HUDEP-2 (cell line): ENCODE data around the gene TPST2.
A peak's percentile ranks its signal among the peaks of the same experiment; 100 is the strongest.
"Not testable (repeated sequence)": the region's sequence is repeated elsewhere in the genome, so short reads cannot be mapped to it uniquely, and the experiment has no call there.

Experiments used
- DNase-seq, 76 experiments: peaks; one replicate each; lab custom pipeline; 2025; ENCODE audit not compliant: unreplicated experiment in 76 of 76; lab: John Stamatoyannopoulos, UW

The TPST2 gene

DNA sequence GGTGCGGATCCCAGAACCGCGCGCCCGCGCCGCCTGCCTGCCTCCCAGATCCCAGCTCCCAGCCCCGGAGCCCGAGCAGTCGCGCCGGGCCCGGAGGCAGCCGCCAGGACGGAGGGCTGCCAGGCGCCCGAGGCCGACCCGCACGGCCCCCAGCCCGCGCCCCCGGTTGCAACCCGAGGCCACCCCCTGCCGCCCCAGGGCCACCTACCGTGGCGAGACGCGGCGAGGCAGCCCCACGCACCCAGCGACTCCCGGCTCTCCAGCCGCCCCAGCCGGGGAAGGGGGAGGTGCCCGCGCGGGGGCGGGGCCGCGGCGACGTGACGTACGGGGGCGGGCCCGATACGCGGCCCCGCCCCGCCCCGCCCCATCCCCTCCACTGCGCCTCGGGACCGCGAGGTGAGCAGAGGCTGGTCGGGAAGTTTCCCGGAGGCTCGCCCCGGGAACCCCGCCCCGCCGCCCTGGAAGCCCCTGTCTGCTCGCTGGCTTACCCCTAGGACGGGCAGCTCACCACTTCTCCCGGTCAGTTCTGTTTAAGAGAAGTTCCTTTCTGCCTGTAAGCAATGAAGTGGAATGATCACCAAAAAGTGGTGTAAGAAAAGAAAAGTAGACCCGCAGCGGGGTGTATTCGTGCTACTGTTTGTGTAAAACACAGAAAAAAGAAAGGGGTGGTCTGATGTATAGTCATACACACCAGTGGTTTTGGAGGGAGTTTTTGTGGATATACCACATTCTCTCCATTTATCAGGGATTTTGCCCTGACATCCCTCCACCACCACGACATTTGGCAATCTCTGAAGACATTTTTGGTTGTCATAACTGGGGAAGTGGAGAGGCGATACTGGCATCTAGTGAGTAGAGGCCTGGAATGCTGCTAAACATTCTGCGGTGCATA lies at the start of gene TPST2:
Gene TPST2, minus strand, starts transcription at position 288 of the 892 bp plus-strand sequence. CDS start 48,502 bp downstream, outside the sequence.
- DNase-seq: peak in 69 of 76 experiments; percentile 35 to 84 (median 63)

DNA sequence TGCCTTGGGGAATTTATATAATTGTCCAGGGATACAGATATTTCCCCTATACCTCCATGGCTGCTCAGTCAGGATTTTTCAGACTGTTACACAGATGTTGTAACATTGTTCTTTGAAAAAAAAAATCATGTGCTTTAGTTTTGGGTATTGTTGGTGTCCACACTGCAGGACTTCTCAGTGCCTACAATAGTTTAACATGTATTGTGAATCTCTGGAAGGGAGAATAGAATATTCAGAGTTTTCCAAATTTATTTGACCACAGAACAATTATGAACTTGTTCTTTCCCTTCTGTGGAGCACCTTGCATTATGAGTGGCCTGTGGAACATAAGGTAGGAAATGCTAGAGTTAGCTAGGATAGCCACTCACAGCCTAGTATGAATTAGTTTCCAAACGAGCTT lies 46.4 kb upstream of the TPST2 start:
- DNase-seq: no peak

DNA sequence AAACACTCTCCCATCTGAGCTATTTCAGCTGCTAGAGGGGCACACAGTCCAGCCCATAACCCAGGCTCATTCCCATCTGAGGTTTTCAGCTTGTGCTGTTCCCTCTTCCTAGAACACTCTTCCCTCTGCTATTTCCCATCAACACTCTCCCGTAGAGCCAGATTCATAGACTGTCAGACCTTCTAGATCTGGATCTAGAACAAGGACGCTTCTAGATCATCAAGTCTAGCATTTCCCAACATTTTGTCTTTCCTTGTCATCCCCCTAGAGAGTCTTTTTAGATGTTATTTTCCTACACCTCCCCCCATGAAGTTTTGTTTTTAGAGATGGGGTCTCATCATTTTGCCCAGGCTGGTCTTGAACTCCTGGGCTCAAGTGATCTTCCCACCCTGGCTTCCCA lies 45.2 kb upstream of the TPST2 start:
- DNase-seq: no peak

DNA sequence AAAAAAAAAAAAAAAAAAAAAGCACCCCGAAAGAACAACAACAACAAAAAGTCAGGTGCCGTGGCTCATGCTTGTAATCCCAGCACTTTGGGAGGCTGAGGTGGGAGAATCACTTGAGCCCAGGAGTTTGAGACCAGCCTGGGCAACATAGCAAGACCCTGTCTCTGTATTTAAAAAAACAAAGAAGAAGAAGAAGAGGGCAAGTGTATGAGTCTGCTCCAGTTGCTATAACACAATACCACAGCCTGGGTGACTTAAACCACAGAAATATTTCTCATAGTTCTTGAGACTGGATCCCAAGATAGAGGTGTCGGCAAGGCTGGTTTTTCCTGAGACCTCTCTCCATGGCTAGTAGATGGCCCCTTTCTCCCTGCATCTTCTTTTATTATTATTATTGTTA lies 44.3 kb upstream of the TPST2 start:
- DNase-seq: no peak

DNA sequence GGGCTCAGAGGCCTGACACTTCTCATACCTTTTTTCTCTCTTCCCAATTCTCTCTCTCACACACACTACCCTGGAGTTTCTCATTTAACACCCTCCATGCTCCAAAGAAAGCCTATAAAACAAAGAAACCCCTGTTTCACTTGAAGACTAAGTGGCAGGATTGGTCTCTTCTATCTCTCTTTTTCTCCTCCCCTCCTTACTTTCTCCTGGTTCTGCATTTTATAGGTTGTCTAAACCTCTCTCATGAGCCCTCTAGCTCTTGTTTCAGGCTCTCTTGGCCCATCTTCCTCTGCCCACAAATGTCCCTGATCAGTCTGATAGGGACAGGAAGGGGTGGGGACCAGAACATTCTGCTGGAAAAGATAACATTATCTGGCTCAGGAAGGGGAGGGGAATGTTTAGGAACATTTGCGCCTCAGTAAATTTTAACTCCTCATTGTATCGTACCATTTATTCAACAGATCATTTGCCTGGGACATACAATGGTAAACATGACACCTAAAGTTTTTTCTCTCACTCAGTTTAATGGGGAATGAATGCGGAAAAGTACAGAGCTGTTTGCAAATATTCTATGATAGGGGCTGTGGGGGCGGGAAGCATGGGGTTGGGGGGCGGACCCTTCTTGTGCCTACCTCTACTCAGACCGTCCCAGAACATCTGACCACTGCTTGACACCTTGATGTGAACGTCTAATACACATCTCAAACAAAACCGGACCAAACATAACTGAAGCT lies 42.7 kb upstream of the TPST2 start:
- peak in 73 of 76 experiments; percentile 33 to 95 (median 76) for DNase-seq

DNA sequence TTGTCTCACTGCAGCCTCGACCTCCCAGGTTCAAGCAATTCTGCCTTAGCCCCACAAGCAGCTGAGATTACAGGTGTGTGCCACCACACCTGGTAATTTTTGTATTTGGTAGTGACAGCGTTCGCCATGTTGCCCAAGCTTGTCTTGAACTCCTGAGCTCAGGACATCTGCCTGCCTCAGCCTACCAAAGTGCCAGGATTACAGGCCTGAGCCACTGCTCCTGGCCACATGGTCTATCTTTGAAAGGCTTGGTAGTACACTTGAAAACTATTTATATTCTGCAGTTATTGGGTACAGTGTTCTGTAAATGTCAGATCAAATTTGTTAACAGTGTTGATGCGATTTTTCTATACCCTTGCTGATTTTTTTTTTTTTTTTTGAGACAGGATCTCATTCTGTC lies 41.4 kb upstream of the TPST2 start:
- DNase-seq: no peak

DNA sequence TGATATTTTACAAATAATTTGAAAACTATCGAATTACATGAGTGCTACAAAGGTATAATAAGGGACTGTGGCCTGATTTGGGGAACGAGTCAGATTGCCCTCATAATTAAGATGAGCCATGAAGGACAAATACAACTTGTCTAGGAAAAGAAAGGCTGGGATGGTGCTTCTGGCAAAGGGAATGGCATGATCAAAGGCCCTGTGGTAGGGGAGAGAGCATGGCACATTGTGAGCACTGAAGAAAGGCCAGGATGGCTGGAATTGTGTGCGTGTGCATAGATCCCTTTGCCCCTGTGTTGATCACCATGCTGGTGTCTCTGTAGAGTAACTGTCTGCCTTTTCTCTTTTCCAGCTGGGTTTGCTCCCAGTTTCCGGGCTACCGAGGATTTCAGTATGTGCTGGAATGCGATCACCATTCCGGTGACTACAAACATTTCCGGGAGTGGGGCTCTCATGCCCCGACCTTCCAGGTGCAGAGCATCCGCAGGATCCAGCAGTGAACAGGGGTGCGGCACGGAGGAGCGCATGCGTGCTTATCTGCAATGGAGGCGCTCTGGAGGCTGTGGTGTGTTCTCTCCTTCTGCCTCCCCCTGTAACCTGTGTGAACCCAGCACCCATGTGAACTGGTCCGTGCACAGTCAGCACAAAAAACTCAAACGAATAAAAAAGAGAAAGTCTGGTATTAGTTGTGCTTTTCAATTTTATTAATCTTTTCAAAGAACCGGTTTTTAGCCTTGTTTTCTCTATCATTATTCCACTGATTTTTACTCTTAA lies 40.2 kb upstream of the TPST2 start:
- DNase-seq: no peak

DNA sequence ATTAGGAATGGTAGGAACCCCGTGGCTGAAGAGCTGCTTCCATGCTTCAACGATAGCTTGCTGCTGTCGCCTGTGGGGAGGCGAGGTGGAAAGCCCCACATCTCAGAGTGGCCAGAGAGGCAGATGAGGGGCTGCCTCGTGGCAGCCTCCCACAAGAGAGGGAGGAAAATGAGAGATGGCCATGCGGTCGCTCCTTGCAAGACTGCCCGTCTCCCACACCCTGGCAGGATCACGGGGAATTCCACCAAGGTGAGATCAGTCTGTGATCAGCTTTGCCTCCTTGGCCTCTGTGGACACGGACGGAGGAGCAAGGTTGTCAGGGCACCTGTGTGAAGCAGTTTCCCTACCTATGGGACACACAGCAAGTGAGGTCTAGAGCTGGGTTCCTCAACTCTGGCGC lies 34.9 kb upstream of the TPST2 start:
- no peak for DNase-seq

DNA sequence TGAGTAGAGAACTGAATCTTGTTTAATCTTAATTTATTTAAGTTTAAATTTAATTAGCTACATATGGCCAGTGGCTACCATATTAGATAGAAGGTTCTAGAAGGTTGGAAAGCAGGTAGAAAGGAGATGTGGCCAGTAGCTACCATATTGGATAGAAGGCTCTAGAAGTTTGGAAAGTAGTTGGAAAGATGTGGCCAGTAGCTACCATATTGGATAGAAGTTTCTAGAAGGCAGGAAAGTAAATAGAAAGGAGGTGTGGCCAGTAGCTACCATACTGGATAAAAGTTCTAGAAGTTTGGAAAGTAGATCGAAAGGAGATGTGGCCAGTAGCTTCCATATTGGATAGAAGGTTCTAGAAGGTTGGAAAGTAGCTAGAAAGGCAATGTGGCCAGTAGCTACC lies 34.1 kb upstream of the TPST2 start:
- DNase-seq: no peak

DNA sequence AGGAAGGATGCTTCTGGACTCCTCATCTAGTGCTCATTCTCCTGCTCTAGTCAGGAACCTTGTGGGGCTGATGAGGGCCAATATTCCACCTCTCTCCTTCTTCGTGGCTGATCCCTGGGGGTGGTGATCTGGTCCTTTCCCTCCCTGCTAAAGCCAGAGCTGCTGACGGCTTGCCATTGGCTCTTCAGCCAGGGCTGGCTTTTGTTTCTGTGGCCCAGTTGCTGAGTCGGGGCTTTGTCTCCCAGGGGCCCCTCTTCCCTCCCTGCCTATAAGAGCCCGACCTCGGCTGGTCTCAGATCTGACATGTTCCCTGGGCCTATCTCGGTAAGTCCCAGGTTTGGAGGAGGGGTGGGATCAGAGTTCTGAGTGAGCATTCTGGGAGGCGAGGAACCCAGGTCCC lies 31.7 kb upstream of the TPST2 start, which contains the start of gene CRYBA4:
Gene CRYBA4, plus strand, starts transcription at position 301 of the 400 bp plus-strand sequence. CDS start 634 bp downstream, outside the sequence.
- DNase-seq: no peak

DNA sequence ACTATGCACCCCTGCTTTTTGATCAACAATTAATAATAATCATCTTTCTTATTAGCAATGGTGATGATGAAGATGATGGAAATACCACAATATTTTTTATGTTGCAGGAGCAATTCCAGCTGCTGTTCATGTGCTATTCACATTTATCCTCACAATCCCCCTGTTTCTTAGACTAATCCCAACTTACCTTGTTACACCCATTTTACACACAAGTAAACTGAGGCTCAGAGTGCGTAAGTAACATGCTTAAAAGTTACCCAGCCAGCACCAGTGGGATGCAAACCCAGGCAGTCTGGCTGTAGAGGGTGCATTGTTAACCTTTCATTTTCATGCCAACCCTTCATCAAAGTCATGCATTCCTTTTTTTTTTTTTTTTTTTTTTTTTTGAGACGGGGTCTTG lies 30.3 kb upstream of the TPST2 start:
- DNase-seq: no peak

DNA sequence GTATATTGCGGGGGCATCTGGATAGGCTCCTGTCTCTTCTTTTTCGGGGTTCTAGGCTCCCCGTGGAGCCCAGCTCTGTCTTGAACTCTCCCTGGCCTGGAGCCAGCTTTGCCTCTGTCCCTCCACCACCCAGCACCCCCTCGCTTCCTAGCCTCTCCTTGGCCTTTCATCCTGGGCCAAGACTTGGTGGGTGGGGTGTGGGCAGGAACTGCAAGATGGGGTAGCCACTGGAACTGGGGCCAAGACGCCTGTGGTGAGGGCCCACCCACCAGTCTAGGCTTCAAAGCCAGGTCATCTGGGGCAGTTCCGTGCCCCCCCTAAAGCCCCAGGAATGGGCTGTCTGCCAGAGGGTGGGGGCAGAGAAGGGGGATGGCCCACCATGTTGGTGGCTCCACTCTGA lies 29.6 kb upstream of the TPST2 start:
- peak in 10 of 76 experiments; percentile 7 to 26 (median 17) for DNase-seq

DNA sequence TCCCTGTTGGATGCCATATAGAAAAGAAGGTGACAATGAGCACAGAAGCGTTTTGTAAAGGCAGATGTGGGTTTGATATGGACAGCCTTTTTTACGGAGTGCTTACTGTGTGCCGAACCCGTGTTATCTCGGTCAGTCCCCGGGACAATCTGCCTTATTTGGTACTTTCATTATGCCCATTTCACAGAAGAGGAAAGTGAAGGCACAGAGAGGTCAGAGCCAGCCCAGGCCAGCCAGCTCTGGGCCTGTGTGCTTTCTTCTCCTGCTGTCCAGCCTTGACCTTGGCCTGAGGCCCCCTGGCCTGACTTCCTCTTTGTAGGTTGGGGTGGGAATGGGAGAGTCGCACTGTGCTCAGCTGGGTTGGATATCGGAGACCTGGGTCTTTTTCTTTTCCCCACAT lies 28.5 kb upstream of the TPST2 start:
- DNase-seq: no peak

DNA sequence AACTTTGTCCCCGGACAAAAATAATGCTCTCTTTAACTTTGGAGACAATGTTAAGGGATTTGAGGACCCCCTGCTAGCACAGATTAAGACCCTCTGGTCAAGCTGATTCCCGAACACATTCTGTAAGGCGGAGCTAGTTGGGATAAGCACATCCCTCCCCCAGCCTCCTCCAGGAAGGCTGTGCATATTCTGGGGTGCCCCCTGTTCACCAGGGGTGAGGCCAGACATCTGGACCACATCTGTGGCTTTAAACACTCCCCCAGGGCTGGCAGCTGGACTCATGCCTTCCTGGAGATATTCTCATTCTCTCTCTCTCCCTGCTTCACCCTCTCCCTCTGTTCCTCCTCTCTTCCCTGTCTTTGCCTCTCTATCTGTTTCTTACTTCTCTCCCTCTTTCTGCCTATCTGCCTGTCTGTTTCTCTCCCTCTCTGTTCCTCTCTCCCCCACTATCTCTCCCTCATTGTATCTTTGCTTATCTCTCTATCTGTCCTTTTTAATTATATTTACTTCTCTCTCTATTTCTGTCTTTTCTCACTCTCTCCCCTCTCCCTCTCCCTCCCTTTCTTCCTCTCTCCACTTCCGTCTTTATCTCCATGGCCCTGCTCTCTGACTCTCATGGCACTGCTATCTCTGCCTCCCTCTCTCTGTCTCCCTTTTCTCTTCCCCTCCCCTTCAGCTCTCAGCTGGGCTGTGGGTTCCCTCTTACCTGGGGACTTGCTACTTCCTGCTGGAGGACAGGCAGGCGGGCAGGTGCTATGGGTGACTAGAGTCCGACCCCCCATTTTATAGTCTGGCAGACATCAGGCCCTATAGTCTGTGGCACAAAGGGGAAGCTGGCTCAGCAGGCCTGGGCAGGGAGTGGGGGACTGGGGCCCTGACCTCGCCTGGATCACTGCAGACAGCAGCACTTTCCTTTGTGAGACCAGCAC lies 27.6 kb upstream of the TPST2 start, which contains the start of gene CRYBB1:
Gene CRYBB1, minus strand, starts transcription at position 757 of the 929 bp plus-strand sequence. CDS start 1,708 bp downstream, outside the sequence.
- peak in 22 of 76 experiments; percentile 12 to 54 (median 26) for DNase-seq

DNA sequence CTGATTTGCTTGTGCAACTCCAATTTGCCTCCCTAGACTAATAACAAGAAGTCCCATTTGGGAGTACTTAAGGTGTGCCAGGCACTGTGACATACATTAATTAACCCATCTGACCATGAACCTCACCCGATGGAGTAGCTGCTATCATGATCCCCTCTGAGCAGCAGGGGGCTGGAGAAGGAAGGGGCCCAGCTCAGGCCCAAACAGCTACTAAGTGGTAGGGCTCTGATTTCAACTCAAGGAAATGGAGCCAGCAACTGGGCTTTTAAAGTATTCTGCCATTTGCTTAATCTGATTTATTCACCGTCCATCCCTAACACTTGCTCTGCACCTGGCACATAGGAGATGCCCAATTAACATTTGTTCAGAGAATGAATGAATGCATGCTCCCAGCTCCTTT lies 26.7 kb upstream of the TPST2 start:
- no peak for DNase-seq

DNA sequence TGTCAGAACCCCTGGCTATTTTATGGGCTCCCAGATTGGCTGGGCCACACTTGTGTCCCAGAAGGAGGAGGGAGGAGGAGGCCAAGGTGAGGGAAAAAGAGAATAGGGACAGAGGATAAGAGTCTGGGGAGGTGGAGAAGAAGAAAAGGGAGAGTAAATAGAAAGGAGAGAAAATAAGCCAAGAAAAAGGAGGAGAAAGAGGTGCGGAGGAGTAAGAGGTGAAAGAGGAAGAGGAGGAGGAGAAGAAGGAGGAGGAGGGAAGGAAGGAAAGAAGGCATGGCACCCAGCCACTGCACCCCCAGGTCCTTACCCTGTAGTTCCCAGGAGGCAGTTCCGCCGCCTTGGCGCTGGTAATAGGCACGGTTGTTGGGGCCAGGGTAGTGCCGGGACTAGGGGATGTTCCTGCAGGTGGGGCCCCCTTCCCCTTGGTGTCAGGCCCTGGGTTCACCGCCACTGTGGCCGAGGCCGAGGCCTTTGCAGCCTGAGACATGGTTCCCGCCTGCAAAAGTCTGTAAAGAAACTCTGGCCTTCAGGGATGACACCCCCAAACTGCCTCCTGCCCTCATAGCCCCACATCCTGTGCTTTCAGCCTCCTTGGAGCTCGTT lies 26.0 kb upstream of the TPST2 start:
- no peak for DNase-seq

DNA sequence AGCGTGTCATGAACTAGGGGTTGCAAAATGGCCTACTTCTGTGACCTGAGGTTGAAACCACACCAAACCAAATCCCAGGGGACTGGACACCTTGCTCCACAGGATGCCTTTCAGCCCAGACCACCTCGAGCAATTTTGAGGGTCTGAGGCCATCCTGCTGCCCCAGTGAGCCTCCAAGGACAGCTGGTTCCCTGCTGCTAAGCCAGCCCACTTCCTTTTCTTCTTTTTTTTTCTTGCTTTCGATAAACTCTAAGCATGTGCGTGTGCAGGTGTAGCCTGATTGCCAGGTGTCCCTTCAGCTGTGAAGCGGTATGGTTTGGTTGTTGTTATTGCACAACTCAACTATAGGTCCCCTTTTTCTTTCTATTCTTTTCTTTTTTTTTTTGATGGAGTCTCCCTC lies 25.2 kb upstream of the TPST2 start:
- DNase-seq: no peak

DNA sequence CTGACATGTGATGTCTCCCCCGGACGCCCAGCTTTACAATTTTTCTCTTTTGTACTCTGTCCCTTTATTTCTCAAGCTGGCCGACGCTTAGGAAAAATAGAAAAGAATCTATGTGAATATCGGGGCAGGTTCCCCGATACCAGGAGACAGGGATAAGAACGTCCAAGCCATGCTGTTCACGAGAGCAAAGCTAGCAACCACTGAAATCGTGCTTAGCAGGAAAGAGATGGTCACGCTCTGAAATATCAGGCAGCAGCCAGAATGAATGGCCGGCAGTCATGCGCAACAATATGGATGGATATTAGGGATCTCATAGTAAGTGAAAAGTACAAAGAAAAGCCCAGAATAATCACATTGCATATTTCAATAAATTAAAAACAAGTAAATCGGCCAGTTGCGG lies 24.4 kb upstream of the TPST2 start:
- no peak for DNase-seq

DNA sequence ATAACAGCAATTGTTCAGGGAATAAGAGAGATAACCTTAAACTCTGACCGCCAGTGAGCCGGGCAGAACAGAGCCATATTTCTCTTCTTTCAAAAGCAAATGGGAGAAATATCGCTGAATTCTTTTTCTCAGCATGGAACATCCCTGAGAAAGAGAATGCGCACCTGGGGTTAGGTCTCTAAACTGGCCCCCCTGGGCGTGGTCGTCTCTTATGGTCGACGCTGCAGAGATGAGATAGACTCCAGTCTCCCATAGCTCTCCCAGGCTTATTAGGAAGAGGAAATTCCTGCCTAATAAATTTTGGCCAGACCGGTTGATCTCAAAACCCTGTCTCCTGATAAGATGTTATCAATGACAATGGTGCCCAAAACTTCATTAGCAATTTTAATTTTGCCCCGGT lies 23.8 kb upstream of the TPST2 start:
- not testable (repeated sequence) for DNase-seq
